UCSD-AML1 (cell line): ENCODE data around the gene DBP.
"Not testable (repeated sequence)": the region's sequence is repeated elsewhere in the genome, so short reads cannot be mapped to it uniquely, and the experiment has no call there.

Experiments used
- DNase-seq: peaks from one replicate; lab custom pipeline; 2025; ENCODE audit not compliant: unreplicated experiment; lab: John Stamatoyannopoulos, UW

The DBP gene

GRCh38 chr19:48668332-48668731 is 31.2 kb upstream of the DBP start:
- DNase-seq, result no peak

- DNase-seq, result no peak
These were observed 28.6 kb upstream of the DBP start for GRCh38 chr19:48665786-48666185.

GRCh38 chr19:48664476-48664875 is 27.3 kb upstream of the DBP start:
- no peak for DNase-seq

DNA sequence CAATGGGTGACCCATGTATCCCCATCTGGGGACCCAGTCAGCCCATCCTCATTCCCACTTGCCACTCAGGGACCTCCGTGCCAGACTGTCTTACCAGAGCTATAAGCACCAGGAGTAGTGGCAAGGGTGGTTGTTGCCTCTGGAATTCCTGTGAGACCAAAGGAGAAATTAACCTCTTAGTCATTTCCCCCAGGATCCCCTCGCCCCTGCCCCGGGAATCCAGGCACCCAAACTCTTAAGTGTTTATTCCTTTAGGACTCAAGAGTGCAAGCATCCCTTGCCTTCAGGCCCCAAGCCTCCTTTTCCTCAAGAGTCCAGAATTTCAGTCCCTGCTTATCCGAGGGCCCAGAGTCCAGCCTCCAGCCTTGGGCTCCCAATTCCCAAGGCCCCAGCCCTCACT is 26.5 kb upstream of the DBP start:
- no peak for DNase-seq

DNA sequence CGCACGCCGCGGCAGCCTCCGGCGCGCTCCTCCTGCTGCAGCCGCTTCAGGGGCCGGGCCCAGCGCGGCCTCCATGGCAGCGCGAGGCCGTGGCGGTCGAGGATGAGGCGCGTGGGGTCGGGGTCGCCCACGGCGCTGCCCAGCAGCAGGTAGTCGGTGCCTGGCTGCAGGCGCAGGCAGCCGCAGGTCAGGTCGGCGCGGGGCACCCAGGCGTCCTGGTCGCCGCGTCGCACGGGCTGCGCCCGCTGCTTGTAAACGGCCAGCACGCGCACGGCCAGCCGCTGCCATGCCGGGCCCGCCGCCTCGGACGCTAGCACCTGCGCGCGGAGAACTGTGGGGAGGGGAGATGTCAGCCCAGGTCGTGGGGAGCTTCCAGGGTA is 24.5 kb upstream of the DBP start:
- DNase-seq, result no peak

GRCh38 chr19:48660852-48661710 is 23.9 kb upstream of the DBP start:
- peak; percentile 86 for DNase-seq

- DNase-seq, result no peak
These were observed 22.6 kb upstream of the DBP start for GRCh38 chr19:48659768-48660167.

- no peak for DNase-seq
These were observed 21.3 kb upstream of the DBP start for GRCh38 chr19:48658483-48658882.

DNA sequence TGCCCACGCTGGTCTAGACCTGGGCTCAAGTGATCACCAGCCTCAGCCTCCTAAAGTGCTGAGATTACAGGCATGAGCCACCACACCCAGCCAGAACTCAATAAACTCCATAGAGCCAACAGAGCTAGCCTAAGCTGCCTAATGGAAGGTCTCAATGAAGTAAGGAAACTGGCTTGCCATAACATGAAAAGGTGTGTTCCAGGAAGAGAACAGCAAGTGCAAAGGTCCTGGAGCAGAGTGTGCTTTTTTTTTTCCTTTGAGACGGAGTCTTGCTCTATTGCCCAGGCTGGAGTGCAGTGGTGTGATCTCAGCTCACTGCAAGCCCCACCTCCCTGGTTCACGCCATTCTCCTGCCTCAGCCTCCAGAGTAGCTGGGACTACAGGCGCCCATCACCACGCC is 20.6 kb upstream of the DBP start:
- not testable (repeated sequence) for DNase-seq

DNA sequence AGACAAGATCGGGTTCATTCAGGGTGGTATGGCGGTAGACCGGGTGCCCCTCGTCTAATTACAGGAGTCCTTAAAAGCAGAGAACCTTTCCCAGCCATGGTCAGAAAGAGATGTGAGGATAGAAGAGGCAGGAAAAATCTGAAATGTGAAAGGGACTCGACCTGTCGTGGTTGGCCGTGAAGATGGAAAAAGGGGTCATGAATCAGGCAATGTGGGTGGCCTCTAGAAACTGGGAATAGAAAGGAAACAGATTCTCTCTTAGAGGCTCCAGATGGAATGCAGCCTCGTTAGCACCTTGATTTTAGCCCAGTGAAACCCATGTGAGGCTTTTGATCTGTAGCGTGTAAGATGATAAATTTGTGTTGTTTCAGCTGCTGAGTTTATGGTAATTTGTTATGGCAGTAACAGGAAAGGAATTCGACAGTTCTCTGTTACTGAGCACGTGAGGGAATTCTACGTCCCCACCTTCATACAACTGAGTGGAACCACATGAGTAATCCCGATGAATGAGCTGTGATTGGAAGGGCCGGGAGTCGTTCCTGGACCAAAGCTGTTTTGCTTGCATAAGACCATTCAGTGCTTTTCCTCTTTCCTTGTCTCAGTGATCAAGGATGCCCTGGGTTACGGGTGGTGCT is 19.8 kb upstream of the DBP start:
- no peak for DNase-seq

DNA sequence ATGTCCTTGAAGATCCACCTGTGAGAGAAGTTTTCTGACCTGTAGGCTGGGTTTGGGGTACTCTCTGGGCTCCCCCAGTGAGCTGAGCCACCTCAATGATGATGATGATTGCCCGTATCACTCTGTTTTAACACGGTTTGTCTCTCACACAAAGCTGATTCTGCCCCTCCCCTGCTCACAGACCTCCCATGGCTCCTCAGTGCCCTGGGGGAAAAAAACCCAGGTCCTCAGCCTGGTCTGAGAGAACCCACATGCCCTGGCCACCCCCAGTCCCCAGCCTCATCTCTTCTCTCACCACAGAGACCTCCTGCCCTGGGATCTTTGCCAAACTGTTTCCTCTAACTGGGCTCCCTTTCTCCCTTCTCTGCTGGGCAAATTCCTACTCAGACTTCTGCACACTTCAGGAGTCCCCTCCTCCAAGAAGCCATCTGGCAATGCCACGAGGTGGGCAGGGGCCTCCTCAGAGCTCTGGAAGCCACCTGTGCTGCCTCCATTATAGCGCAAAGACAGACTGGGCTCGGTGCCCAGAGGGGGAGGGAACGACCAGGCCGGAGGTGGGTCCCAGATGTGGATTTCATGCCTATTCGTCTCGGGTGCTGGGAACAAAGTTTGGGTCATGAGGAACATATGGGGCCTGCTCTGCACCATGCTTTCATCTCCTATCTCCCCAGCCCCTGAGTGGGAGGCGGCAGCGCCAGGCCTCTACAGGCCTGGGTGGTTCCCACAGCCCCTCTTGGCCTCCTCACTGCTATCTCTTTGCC is 17.3 kb upstream of the DBP start:
- no peak for DNase-seq

GRCh38 chr19:48651683-48652048 is 14.5 kb upstream of the DBP start:
- DNase-seq, result no peak

GRCh38 chr19:48650974-48651682 is 13.9 kb upstream of the DBP start:
- no peak for DNase-seq

- no peak for DNase-seq
These were observed 11.0 kb upstream of the DBP start for GRCh38 chr19:48648134-48648533.

DNA sequence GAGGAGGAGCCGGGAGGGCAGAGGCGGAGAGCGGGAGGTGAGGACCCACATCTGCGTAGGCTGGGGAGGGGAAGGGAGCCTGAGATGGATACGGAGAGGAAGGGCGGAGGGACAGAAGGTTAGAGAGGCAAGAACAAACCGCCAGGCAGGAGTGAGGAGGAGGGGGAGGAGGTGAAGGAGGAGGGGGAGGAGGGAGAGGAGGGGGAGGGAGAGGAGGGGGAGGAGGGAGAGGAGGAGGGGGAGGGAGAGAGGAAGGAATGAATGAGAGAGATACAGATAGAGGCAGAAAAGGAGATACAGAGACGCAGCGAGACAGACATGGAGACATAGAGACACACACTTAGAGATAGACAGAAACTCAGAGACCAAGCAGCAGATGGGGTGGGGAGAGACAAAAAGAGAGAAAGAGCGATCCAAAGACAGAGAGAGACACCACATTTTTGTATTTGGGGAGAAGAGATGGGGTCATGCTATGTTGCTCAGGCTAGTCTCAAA is 9.6 kb upstream of the DBP start:
- DNase-seq, result no peak

GRCh38 chr19:48646001-48646721 is 9.0 kb upstream of the DBP start, which contains the start of gene CA11:
Gene CA11 (minus strand): TSS chr19:48646187. CDS start chr19:48645632, 555 bp downstream.
- peak; percentile 88 for DNase-seq

DNA sequence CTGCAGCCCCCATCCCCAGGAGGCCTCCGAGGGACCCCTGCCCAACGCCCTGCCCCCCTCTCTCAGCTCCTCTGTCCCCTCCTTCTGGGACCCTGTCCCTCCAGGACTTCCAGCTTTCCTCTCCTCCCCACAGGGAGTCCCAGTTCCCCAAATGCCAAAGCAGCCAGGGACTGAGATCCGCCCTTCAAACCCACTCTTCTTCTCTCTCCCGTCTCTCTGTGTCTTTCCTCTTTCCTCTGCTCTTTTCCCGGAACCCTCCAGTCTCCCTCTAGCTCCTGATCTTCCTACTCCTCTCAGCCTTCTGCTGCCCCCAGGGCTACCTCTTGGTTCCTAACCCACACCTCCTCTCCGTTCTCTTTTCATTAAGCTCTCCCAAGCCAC is 8.4 kb upstream of the DBP start:
- no peak for DNase-seq

- peak; percentile 68 for DNase-seq
These were observed 7.8 kb upstream of the DBP start for GRCh38 chr19:48644839-48645619.

DNA sequence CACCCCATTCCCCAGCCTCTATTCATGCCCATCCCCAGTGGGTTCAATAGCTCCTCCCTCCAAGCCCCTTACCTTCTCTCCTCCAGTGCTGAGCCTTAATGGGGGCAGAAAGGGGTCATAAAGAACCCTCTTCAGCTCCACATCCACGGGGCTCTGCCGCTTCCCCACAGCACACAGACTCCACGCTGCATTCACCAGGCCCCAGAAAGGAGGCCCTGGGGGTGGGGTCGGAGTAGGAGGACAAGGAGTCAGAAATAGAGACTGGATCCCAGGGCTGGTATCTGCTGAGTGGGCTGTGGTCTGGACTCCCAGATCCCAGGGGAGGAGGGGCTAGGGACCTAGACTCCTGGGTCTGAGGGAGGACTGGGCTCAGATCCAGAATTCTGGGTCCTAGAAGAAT is 7.2 kb upstream of the DBP start:
- DNase-seq, result no peak

DNA sequence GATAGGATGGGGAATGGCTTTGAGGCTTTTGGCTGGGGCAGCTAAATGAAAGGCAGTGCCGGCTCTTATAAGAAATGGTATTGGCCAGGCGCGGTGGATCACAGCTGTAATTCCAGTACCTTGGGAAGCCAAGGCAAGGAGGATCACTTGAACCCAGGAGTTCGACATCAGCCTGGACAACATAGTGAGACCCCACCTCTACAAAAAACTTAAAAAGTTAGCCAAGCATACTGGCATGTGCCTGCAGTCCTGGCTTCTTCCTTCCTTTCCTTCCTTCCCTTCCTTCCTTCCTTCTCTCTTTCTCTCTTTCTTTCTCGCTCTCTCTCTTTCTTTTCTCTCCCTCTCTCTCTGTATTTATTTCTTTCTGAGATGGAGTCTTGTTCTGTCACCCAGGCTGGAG is 5.7 kb upstream of the DBP start:
- DNase-seq, result no peak
